Spleen (tissue), 7 donors: ENCODE results near the gene ADSS2.

Experiments used
- CTCF ChIP-seq, 11 experiments: fragments of 200-600 bp in 7 of 11; fragments of 450-650 bp in 4 of 11; sonication (generic) in 4 of 11; IDR thresholded peaks in 8 of 11; conservative IDR thresholded peaks in 3 of 11; 1 replicate in 7 of 11; 2 replicates in 4 of 11; pipeline versions ENCODE4 v1.4.0 to v1.8.0; 2016 to 2021; ENCODE audit warnings: antibody characterized with exemption in 11 of 11, inconsistent platforms in 4 of 11, mild to moderate bottlenecking in 1 of 11
- POLR2A ChIP-seq, 3 donors: fragments of 450-650 bp; IDR thresholded peaks; one replicate each; pipeline ENCODE4 v1.5.1; 2017; ENCODE audit warnings: antibody characterized with exemption in 3 of 3, mild to moderate bottlenecking in 1 of 3
- donor health status: DM: no; HTN: no; CAD: no; lungs with moderate emphysema.
- donor health status: DM: no; HTN: no; CAD: no.
- donor health status: DM: no; HTN: no; CAD: no.

GRCh38 chr1:244424649-244425334 is 26.9 kb downstream of the ADSS2 start:
- no peak for TF ChIP-seq CTCF (IDR thresholded peaks at IDR 0.05 in 8 of 11, conservative IDR thresholded peaks at IDR 0.05 in 3 of 11)
- TF ChIP-seq POLR2A (IDR thresholded peaks at IDR 0.05): no peak
